BE2C (cell line): ENCODE data around the gene MTA1.

Experiments used
- DNase-seq: peaks from one replicate; pipeline ENCODE4 v3.0.0-alpha.2; 2020
- H3K27me3 ChIP-seq: fragments of 250-450 bp; sonication (Bioruptor Pico); 2 replicates; pipeline ENCODE4 v1.5.1; 2020; ENCODE audit warnings: mild to moderate bottlenecking
- H3K36me3 ChIP-seq: fragments of 250-450 bp; sonication (Bioruptor Pico); 2 replicates; pipeline ENCODE4 v1.5.1; 2020; ENCODE audit warnings: mild to moderate bottlenecking
- H3K4me1 ChIP-seq: fragments of 250-450 bp; sonication (Bioruptor Pico); 2 replicates; pipeline ENCODE4 v1.5.1; 2020
- H3K4me3 ChIP-seq: 2 replicates; pipeline ENCODE4 v1.5.1; 2011; ENCODE audit warnings: low read depth, low read length
- H3K9me3 ChIP-seq: fragments of 250-450 bp; sonication (Bioruptor Pico); 2 replicates; pipeline ENCODE4 v1.5.1; 2020
- CTCF ChIP-seq: IDR thresholded peaks from 2 replicates; pipeline ENCODE4 v1.5.1; 2012; ENCODE audit warnings: mild to moderate bottlenecking, low read depth, low read length

The MTA1 gene

GRCh38 chr14:105458010-105458409 lies 38.4 kb downstream of the MTA1 start:
- no peaks in the 10 kb centered on the region for H3K27me3 ChIP-seq
- peaks cover 83% of the 10 kb centered on the region for H3K36me3 ChIP-seq
- no peaks in the 10 kb centered on the region for H3K4me1 ChIP-seq
- no peak overlapping the region for H3K4me3 ChIP-seq
- no peak for DNase-seq
- TF ChIP-seq CTCF: no peak
- no peaks in the 10 kb centered on the region for H3K9me3 ChIP-seq

DNA sequence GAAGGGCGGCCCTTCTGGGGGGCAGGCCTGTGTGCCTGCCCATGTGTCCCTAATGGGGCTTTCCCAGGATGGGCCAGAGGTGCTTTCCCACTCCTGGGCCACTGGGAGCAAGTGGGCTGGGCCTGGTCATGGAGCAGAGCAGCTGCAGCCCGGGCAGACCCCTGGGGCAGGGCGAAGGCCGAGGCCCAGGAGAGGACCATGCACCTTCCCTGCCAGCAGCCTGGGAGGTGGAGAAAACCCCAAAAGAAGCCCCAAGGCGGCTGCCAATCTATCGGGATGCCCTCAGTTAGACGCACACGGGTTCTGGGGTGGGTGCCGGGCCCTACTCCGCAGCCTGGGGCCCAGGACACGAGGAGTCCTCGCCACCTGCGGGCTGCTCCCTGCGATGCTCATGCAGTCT lies 38.9 kb downstream of the MTA1 start:
- H3K36me3 ChIP-seq: peaks cover 83% of the 10 kb centered on the region
- no peak for DNase-seq

GRCh38 chr14:105460116-105460515 lies 40.5 kb downstream of the MTA1 start:
- TF ChIP-seq CTCF: no peak
- Histone ChIP-seq H3K27me3 (no peaks in the 10 kb centered on the region), H3K9me3 (no peaks in the 10 kb centered on the region), H3K4me1 (no peaks in the 10 kb centered on the region), H3K36me3 (peaks cover 81% of the 10 kb centered on the region), H3K4me3 (no peak overlapping the region)
- no peak for DNase-seq

More for the DNA sequence above, 38.9 kb downstream of the MTA1 start:
- Histone ChIP-seq H3K4me1 (no peaks in the 10 kb centered on the region), H3K27me3 (no peaks in the 10 kb centered on the region), H3K4me3 (no peak overlapping the region), H3K9me3 (no peaks in the 10 kb centered on the region)
- TF ChIP-seq CTCF: no peak

DNA sequence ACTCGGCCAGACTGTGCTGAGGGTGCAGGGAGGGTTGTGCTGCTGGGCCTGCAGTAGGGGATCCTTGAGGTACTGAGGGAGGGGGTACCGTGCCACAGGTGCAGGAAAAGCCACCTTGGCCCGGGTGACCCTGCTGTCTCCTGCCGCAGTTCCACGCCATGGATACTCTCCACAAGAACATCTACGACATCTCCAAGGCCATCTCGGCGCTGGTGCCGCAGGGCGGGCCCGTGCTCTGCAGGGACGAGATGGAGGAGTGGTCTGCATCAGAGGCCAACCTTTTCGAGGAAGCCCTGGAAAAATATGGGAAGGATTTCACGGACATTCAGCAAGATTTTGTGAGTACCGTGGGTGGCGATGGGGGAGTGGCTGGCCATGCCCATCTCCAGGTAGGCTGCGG lies 41.0 kb downstream of the MTA1 start:
- no peak for TF ChIP-seq CTCF
- no peaks in the 10 kb centered on the region for H3K27me3 ChIP-seq
- no peak for DNase-seq
- H3K36me3 ChIP-seq: peaks cover 81% of the 10 kb centered on the region
- no peaks in the 10 kb centered on the region for H3K9me3 ChIP-seq
- no peaks in the 10 kb centered on the region for H3K4me1 ChIP-seq
- no peak overlapping the region for H3K4me3 ChIP-seq

DNA sequence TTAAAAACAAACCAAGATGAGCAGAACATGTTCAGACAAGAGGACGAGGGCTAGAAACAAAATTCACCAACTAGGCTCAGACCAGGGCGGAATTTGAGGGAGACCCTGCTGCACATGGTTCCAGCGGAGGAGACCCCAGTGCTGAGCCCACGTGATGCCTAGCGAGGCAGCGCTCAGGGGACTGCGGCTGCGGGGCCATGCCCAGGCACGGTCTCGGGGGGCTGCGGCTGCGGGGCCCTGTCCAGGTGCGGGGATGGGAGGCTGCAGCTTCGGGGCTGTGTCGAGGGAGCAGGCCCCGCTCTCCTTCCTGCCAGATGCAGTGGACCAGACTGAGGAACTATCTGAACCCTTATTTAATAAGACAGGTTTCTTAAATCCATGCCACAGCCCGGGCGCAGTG lies 42.3 kb downstream of the MTA1 start:
- no peak for TF ChIP-seq CTCF
- H3K9me3 ChIP-seq: no peaks in the 10 kb centered on the region

DNA sequence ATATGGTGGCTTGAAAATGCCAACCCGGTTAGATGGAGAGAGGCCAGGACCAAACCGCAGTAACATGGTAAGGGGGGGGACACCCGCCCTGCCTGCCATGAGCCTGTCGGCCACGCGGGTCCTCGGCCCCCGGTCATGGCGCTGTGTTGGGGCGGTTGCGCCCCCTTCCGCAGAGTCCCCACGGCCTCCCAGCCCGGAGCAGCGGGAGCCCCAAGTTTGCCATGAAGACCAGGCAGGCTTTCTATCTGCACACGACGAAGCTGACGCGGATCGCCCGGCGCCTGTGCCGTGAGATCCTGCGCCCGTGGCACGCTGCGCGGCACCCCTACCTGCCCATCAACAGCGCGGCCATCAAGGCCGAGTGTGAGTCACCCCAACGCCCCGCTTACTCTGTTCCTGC lies 44.9 kb downstream of the MTA1 start:
- Histone ChIP-seq H3K4me1 (peaks cover 10% of the 10 kb centered on the region), H3K36me3 (peaks cover 87% of the 10 kb centered on the region), H3K9me3 (no peaks in the 10 kb centered on the region), H3K27me3 (no peaks in the 10 kb centered on the region), H3K4me3 (no peak overlapping the region)
- no peak for TF ChIP-seq CTCF
- DNase-seq: no peak

More for the DNA sequence above, 42.3 kb downstream of the MTA1 start:
- Histone ChIP-seq H3K27me3 (no peaks in the 10 kb centered on the region), H3K4me3 (no peak overlapping the region), H3K4me1 (no peaks in the 10 kb centered on the region), H3K36me3 (peaks cover 79% of the 10 kb centered on the region)
- DNase-seq: no peak
